K562 (cell line): ENCODE results near the gene CHD6. TPM values are rescaled to one million over a fixed set of nuclear protein-coding genes. Genes with fewer than 3 reads are reported as not detected.

Source experiments
- ATAC-seq: fragments of 200-7000 bp; cut with Tn5 transposase; 3 replicates; pipeline ENCODE4 v1.9.1; 2020; ENCODE audit warnings: moderate library complexity
- BruUV-seq: library from RNA; stranded (reverse); fragments of 400-500 nt; replicated peaks from 2 replicates; lab custom pipeline; 2021; lab: Mats Ljungman, UMichigan
- CTCF ChIA-PET: fragments of 300-600 bp; formaldehyde crosslinking; extraction: SDS; loops from one replicate; lab custom pipeline; 2021; ENCODE audit warnings: low intra/inter-chr PET ratio; lab: Yijun Ruan, JAX
- POLR2A ChIA-PET: fragments of 300-600, 350-650 bp; sonication (Branson Sonifier 250); formaldehyde crosslinking; extraction: SDS; loops from one replicate; lab custom pipeline; 2021; ENCODE audit warnings: antibody characterized with exemption, inconsistent platforms; lab: Yijun Ruan, JAX
- DNase-seq, 4 experiments: peaks; one replicate each; pipeline versions ENCODE4 v3.0.0 to v3.0.0-alpha.2; 2011 to 2018; ENCODE audit warnings: low spot score in 3 of 4, mixed read lengths in 3 of 4; ENCODE audit errors: extremely low read depth in 1 of 4
- FAIRE-seq: peaks from 2 replicates; lab custom pipeline; 2011; peaks lifted over from hg19 to GRCh38; lab: Jason Lieb, UNC
- H2AFZ ChIP-seq: 2 replicates; pipeline ENCODE4 v1.6.0; 2011; ENCODE audit warnings: low read depth, low read length, control low read depth, inconsistent platforms
- H3K27ac ChIP-seq: fragments of 200-600 bp; 3 replicates; pipeline ENCODE4 v1.8.0; 2011; ENCODE audit warnings: low read depth, mild to moderate bottlenecking, control low read depth, inconsistent platforms, low read length, moderate library complexity, mixed read lengths; ENCODE audit errors: extremely low read depth
- H3K27me3 ChIP-seq, 2 experiments: fragments of 300-600 bp in 1 of 2; 2 replicates in 1 of 2; 3 replicates in 1 of 2; pipeline versions ENCODE4 v1.6.0 to v1.8.0; 2011; ENCODE audit warnings: inconsistent platforms in 2 of 2, low read length in 2 of 2, mild to moderate bottlenecking in 1 of 2, mixed read lengths in 1 of 2, moderate library complexity in 1 of 2; ENCODE audit not compliant: control insufficient read depth in 2 of 2, insufficient read depth in 2 of 2
- H3K36me3 ChIP-seq: fragments of 300-600 bp; 3 replicates; pipeline ENCODE4 v1.8.0; 2011; ENCODE audit warnings: mild to moderate bottlenecking, low read length, inconsistent platforms; ENCODE audit not compliant: control insufficient read depth, insufficient read depth
- H3K4me1 ChIP-seq, 2 experiments: fragments of 200-600 bp in 1 of 2; replicated peaks in 1 of 2; 2 replicates in 1 of 2; 3 replicates in 1 of 2; pipeline versions ENCODE4 v1.5.1 to v1.8.0; 2011; ENCODE audit warnings: inconsistent platforms in 2 of 2, low read length in 2 of 2, mild to moderate bottlenecking in 1 of 2, mixed read lengths in 1 of 2, moderate library complexity in 1 of 2; ENCODE audit not compliant: control insufficient read depth in 2 of 2, insufficient read depth in 2 of 2
- H3K4me2 ChIP-seq: 2 replicates; pipeline ENCODE4 v1.6.1; 2011; ENCODE audit warnings: low read length, control low read depth, inconsistent platforms, mixed read lengths; ENCODE audit not compliant: insufficient read depth
- H3K4me3 ChIP-seq: fragments of 200-600 bp; sonication (generic), shearing (Covaris generic); 2 replicates; pipeline ENCODE4 v1.5.1; 2016; ENCODE audit warnings: control low read depth, inconsistent platforms
- H3K79me2 ChIP-seq: fragments of 200-600 bp; 3 replicates; pipeline ENCODE4 v1.8.0; 2011; ENCODE audit warnings: low read length, inconsistent platforms; ENCODE audit not compliant: control insufficient read depth, insufficient read depth
- H3K9ac ChIP-seq, 2 experiments: 2 replicates each; pipeline versions ENCODE4 v1.6.0 to v1.6.1; 2011; ENCODE audit warnings: low read depth in 2 of 2, low read length in 2 of 2, control low read depth in 1 of 2, inconsistent platforms in 1 of 2, mild to moderate bottlenecking in 1 of 2, mixed read lengths in 1 of 2; ENCODE audit not compliant: insufficient read depth in 1 of 2
- H3K9me1 ChIP-seq: one replicate; pipeline ENCODE4 v1.6.0; 2011; ENCODE audit warnings: inconsistent platforms, mild to moderate bottlenecking, low read length, moderate library complexity; ENCODE audit not compliant: control insufficient read depth, insufficient read depth
- H3K9me3 ChIP-seq: replicated peaks from 2 replicates; pipeline ENCODE4 v1.5.1; 2011; ENCODE audit warnings: low read depth, low read length, inconsistent platforms; ENCODE audit not compliant: control insufficient read depth, insufficient read depth
- H4K20me1 ChIP-seq: replicated peaks from 2 replicates; pipeline ENCODE4 v1.6.1; 2011; ENCODE audit warnings: low read length, inconsistent platforms, mixed read lengths; ENCODE audit not compliant: control insufficient read depth, insufficient read depth
- CHD1 ChIP-seq: fragments of 200-600 bp; sonication (generic); IDR thresholded peaks from one replicate; pipeline ENCODE4 v1.6.1; 2012; ENCODE audit warnings: mild to moderate bottlenecking, moderate library complexity, low read length, inconsistent platforms
- FOXJ3 ChIP-seq: sonication (generic); formaldehyde crosslinking; IDR thresholded peaks from 2 replicates; pipeline ENCODE4 v1.4.0; 2020; ENCODE audit warnings: mild to moderate bottlenecking, missing genetic modification reagents
- KDM1A ChIP-seq, 2 experiments: fragments of 450-650 bp; IDR thresholded peaks; 2 replicates each; pipeline ENCODE4 v1.6.1; 2016; ENCODE audit warnings: mild to moderate bottlenecking in 2 of 2
- MTA2 ChIP-seq: fragments of 450-650 bp; IDR thresholded peaks from 2 replicates; pipeline ENCODE4 v1.6.1; 2016; ENCODE audit warnings: low read depth
- NFXL1 ChIP-seq: fragments of 450-650 bp; formaldehyde crosslinking; IDR thresholded peaks from 2 replicates; pipeline ENCODE4 v1.4.0; 2021; ENCODE audit warnings: mild to moderate bottlenecking
- PML ChIP-seq: IDR thresholded peaks from 2 replicates; pipeline ENCODE4 v1.6.1; 2012; ENCODE audit warnings: low read length, inconsistent platforms
- RB1 ChIP-seq: fragments of 450-650 bp; IDR thresholded peaks from 2 replicates; pipeline ENCODE4 v1.6.1; 2017; ENCODE audit warnings: low read depth, mild to moderate bottlenecking
- RBM34 ChIP-seq: fragments of 200-400 bp; formaldehyde crosslinking; IDR thresholded peaks from 2 replicates; pipeline ENCODE4 v1.6.1; 2018; ENCODE audit warnings: low read length, borderline replicate concordance; ENCODE audit not compliant: insufficient read depth
- ZBTB1 ChIP-seq: sonication (generic); formaldehyde crosslinking; IDR thresholded peaks from 2 replicates; pipeline ENCODE4 v1.8.1; 2023; ENCODE audit warnings: missing genetic modification reagents, low read depth, mild to moderate bottlenecking, borderline replicate concordance
- ZBTB8A ChIP-seq: fragments of 450-650 bp; IDR thresholded peaks from 2 replicates; pipeline ENCODE4 v1.6.1; 2018; ENCODE audit warnings: mild to moderate bottlenecking, moderate library complexity; ENCODE audit not compliant: partially characterized antibody
- ZNF134 ChIP-seq: fragments of 250-450 bp; sonication (Bioruptor Pico); conservative IDR thresholded peaks from 2 replicates; pipeline ENCODE4 v1.4.0; 2020
- ZNF140 ChIP-seq: fragments of 250-450 bp; sonication (Bioruptor Pico); IDR thresholded peaks from 2 replicates; pipeline ENCODE4 v1.8.0; 2021; ENCODE audit warnings: moderate library complexity, mild to moderate bottlenecking, inconsistent platforms
- ZNF561 ChIP-seq: fragments of 450-650 bp; formaldehyde crosslinking; conservative IDR thresholded peaks from 2 replicates; pipeline ENCODE4 v1.4.0; 2020; ENCODE audit warnings: mild to moderate bottlenecking, moderate library complexity
- ZNF668 ChIP-seq: fragments of 250-450 bp; sonication (Bioruptor Pico); IDR thresholded peaks from 2 replicates; pipeline ENCODE4 v1.8.0; 2022; ENCODE audit warnings: mild to moderate bottlenecking, inconsistent platforms
- ZNF75A ChIP-seq: fragments of 450-650 bp; formaldehyde crosslinking; IDR thresholded peaks from 2 replicates; pipeline ENCODE4 v1.4.0; 2020; ENCODE audit warnings: mild to moderate bottlenecking
- ZSCAN32 ChIP-seq: fragments of 450-650 bp; formaldehyde crosslinking; IDR thresholded peaks from 2 replicates; pipeline ENCODE4 v1.4.0; 2020; ENCODE audit warnings: mild to moderate bottlenecking, moderate library complexity
- WGBS: fragments of 100-300 bp; shearing (Covaris generic); methylation state at CpG from one replicate; pipeline ENCODE4 v1.1.6; 2016; ENCODE audit warnings: low coverage, mixed read lengths; ENCODE audit not compliant: insufficient coverage; ENCODE audit errors: missing lambda C conversion rate; 5-methylcytosine and 5-hydroxymethylcytosine counted together
- in situ Hi-C: fragments of 300-500 bp; cut with MboI; formaldehyde crosslinking; loops from 4 replicates; pipeline ENCODE4 v1.15.0; 2018; ENCODE audit warnings: inconsistent platforms, mixed read lengths
- intact Hi-C: fragments of 100-400 bp; cut with micrococcal nuclease; formaldehyde crosslinking; loops from 2 replicates; pipeline ENCODE4 v1.14.2; 2022
- polyA plus RNA-seq, 8 experiments: library from polyadenylated mRNA; depleted of rRNA in 4 of 8; stranded (reverse) in 5 of 8; unstranded in 3 of 8; fragments of >200 nt; fragmentation: Nextera tagmentation in 2 of 8; fragmentation: Illumina TruSeq in 1 of 8; extraction: Ambion mirVana in 2 of 8; extraction: Trizol in 1 of 8; gene quantifications; 2 replicates each; pipeline versions ENCODE4 v1.2.1 to v1.2.3, GENCODE V29; 2011 to 2014; ENCODE audit warnings: inconsistent platforms in 1 of 8, missing spikeins in 1 of 8
- total RNA-seq, 7 experiments: library from RNA; depleted of rRNA in 6 of 7; stranded (reverse); fragments of >200 nt in 6 of 7; fragmentation: Illumina TruSeq in 2 of 7; extraction: Trizol in 2 of 7; gene quantifications; 2 replicates each; pipeline versions ENCODE4 v1.2.1 to v1.2.3, GENCODE V29; 2011 to 2021; ENCODE audit warnings: low replicate concordance in 1 of 7
- TF ChIP-seq, protein P1 (sequence below): fragments of 250-450 bp; sonication (Bioruptor Pico); IDR thresholded peaks from 2 replicates; pipeline ENCODE4 v1.8.0; 2022; ENCODE audit warnings: inconsistent platforms, mild to moderate bottlenecking, moderate library complexity, borderline replicate concordance
- TF ChIP-seq, protein P2 (sequence below), 2 experiments: fragments of 450-650 bp; conservative IDR thresholded peaks; 2 replicates each; pipeline ENCODE4 v1.6.1; 2017; ENCODE audit warnings: mild to moderate bottlenecking in 2 of 2, moderate library complexity in 2 of 2
- TF ChIP-seq, protein P3 (sequence below): fragments of 450-650 bp; IDR thresholded peaks from 2 replicates; pipeline ENCODE4 v1.6.1; 2016
- TF ChIP-seq, protein P4 (sequence below): fragments of 450-650 bp; formaldehyde crosslinking; IDR thresholded peaks from 2 replicates; pipeline ENCODE4 v1.4.0; 2020; ENCODE audit warnings: mild to moderate bottlenecking, moderate library complexity

CHD6 gene
- total and polyA plus RNA-seq, 9 of the 15 experiments (the other 6 are each of a cell fraction or from before 2014, with no cell fraction given) = 3.9 to 24.2 (median 12.8) TPM

DNA sequence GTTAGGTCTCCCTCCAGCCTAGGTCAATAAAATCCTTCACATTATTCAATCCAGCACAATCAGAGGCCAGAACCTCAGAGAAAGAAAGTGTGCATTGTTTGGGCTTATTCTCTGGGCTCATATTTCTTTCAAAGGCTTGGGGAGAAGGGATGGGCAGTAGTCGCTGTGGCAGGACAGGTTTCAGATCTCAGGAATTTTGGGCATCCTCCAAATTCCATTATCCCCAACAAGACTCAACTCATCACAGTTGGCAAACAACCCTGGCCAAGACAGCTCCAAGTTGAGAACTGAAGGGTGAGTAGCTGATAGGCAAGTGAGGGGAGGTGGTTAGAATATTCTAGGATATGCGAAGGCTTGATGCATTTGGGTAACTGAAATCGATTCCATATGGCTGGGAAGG lies 27.2 kb upstream of the CHD6 start:
- 72% methylated on average over 3 of the region's 3 CpGs for WGBS
- Histone ChIP-seq H3K9ac (no peak overlapping the region), H3K36me3 (no peaks in the 10 kb centered on the region), H3K4me3 (no peak overlapping the region), H3K4me2 (no peak overlapping the region), H2AFZ (no peak overlapping the region), H3K9me3 (no peaks in the 10 kb centered on the region), H3K4me1 (peaks cover 17% of the 10 kb centered on the region in 2 experiments; a peak in 3 of 5 replicates), H3K79me2 (no peaks in the 10 kb centered on the region), H4K20me1 (no peaks in the 10 kb centered on the region), H3K27ac (no peak overlapping the region), H3K9me1 (no peaks in the 10 kb centered on the region), H3K27me3 (no peaks in the 10 kb centered on the region)
- no peak for ATAC-seq
- no peak for FAIRE-seq
- intact Hi-C loops = no loop called here
- ChIA-PET CTCF (no interaction called here), POLR2A (no interaction called here)
- in situ Hi-C loops = no loop called here
- BruUV-seq = no TSS peak
- TF ChIP-seq ZBTB1 (CRISPR knock-in tag) (no peak), RB1 (no peak), NFXL1 (no peak), ZNF140 (CRISPR knock-in tag) (no peak), KDM1A (IDR thresholded peaks at IDR 0.05) (no peak), ZBTB8A (no peak), ZNF75A (CRISPR knock-in tag) (no peak), PML (no peak), FOXJ3 (CRISPR knock-in tag) (no peak), ZSCAN32 (CRISPR knock-in tag) (no peak), RBM34 (no peak), ZNF561 (CRISPR knock-in tag) (no peak), ZNF668 (no peak), MTA2 (no peak), CHD1 (no peak), ZNF134 (CRISPR knock-in tag) (no peak)
- TF ChIP-seq, protein P1, sequence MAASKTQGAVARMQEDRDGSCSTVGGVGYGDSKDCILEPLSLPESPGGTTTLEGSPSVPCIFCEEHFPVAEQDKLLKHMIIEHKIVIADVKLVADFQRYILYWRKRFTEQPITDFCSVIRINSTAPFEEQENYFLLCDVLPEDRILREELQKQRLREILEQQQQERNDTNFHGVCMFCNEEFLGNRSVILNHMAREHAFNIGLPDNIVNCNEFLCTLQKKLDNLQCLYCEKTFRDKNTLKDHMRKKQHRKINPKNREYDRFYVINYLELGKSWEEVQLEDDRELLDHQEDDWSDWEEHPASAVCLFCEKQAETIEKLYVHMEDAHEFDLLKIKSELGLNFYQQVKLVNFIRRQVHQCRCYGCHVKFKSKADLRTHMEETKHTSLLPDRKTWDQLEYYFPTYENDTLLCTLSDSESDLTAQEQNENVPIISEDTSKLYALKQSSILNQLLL (CRISPR knock-in tag) = no peak
- TF ChIP-seq, protein P2, sequence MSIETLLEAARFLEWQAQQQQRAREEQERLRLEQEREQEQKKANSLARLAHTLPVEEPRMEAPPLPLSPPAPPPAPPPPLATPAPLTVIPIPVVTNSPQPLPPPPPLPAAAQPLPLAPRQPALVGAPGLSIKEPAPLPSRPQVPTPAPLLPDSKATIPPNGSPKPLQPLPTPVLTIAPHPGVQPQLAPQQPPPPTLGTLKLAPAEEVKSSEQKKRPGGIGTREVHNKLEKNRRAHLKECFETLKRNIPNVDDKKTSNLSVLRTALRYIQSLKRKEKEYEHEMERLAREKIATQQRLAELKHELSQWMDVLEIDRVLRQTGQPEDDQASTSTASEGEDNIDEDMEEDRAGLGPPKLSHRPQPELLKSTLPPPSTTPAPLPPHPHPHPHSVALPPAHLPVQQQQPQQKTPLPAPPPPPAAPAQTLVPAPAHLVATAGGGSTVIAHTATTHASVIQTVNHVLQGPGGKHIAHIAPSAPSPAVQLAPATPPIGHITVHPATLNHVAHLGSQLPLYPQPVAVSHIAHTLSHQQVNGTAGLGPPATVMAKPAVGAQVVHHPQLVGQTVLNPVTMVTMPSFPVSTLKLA (conservative IDR thresholded peaks at IDR 0.05) = no peak
- TF ChIP-seq, protein P3, sequence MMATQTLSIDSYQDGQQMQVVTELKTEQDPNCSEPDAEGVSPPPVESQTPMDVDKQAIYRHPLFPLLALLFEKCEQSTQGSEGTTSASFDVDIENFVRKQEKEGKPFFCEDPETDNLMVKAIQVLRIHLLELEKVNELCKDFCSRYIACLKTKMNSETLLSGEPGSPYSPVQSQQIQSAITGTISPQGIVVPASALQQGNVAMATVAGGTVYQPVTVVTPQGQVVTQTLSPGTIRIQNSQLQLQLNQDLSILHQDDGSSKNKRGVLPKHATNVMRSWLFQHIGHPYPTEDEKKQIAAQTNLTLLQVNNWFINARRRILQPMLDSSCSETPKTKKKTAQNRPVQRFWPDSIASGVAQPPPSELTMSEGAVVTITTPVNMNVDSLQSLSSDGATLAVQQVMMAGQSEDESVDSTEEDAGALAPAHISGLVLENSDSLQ = no peak
- TF ChIP-seq, protein P4, sequence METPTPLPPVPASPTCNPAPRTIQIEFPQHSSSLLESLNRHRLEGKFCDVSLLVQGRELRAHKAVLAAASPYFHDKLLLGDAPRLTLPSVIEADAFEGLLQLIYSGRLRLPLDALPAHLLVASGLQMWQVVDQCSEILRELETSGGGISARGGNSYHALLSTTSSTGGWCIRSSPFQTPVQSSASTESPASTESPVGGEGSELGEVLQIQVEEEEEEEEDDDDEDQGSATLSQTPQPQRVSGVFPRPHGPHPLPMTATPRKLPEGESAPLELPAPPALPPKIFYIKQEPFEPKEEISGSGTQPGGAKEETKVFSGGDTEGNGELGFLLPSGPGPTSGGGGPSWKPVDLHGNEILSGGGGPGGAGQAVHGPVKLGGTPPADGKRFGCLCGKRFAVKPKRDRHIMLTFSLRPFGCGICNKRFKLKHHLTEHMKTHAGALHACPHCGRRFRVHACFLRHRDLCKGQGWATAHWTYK = no peak
- TF ChIP-seq, all 486 proteins: peak for 0
- no peak for DNase-seq
